ENCODE data around the gene AP1B1. TPM values are rescaled to one million over a fixed set of nuclear protein-coding genes. Genes with fewer than 3 reads are reported as not detected.

Gene AP1B1
- total and polyA plus RNA-seq, 2 of the 8 experiments (the other 6 are each of a cell fraction or from before 2014, with no cell fraction given), result 64.2 to 86.8 TPM

- H2BK15ac ChIP-seq (ENCODE audit: low read length), result no peak overlapping the region
- H3K4me2 ChIP-seq (ENCODE audit: insufficient read depth in 1 of 2, low read depth in 2 of 2, low read length in 2 of 2), result no peak overlapping the region
- peak overlapping the region; percentile 68 for H4K8ac ChIP-seq (ENCODE audit: extremely low read depth, insufficient read depth, low read length)
- DNase-seq (ENCODE audit: low read depth in 1 of 2, low spot score in 2 of 2), result no peak
- no peak overlapping the region for H4K91ac ChIP-seq (replicated peaks; ENCODE audit: insufficient read length, low read length)
- FAIRE-seq, result no peak
- H3K56ac ChIP-seq (replicated peaks; ENCODE audit: insufficient read length, low read depth, low read length), result no peak overlapping the region
- no peak overlapping the region; a peak in 1 of 7 replicates for H3K9ac ChIP-seq (replicated peaks in 1 of 4; ENCODE audit: extremely low read depth in 1 of 4, low read depth in 3 of 4, low read length in 3 of 4)
- H3K4me3 ChIP-seq (ENCODE audit: extremely low read depth in 1 of 4, insufficient read depth in 2 of 4, low read depth in 3 of 4, low read length in 4 of 4), result no peak overlapping the region
- no peaks in the 10 kb centered on the region for H3K27me3 ChIP-seq (replicated peaks in 1 of 4; ENCODE audit: control insufficient read depth in 3 of 4, extremely low read depth in 1 of 4, insufficient read depth in 3 of 4, low read length in 3 of 4)
- H3K23ac ChIP-seq (ENCODE audit: insufficient read length), result no peak overlapping the region
- no peaks in the 10 kb centered on the region for H3K9me3 ChIP-seq (ENCODE audit: insufficient read depth in 2 of 2, low read depth in 1 of 2, low read length in 1 of 2)
- H3K79me2 ChIP-seq (ENCODE audit: control insufficient read depth in 1 of 2, insufficient read depth in 2 of 2, low read length in 2 of 2), result no peaks in the 10 kb centered on the region
- ChIA-PET POLR2A (ENCODE audit: partially characterized antibody) (interaction anchor here (0.9 to 1.6 kb wide), 3 partner anchors 20 to 48 kb away, joined by 3 read pairs; partner anchors contain the start of gene GAS2L1), CTCF (ENCODE audit: partially characterized antibody) (interaction anchor here (0.9 to 3.1 kb wide), 6 partner anchors 9 to 18 kb away, joined by 3 to 14 read pairs (median 4); no protein-coding TSS in a partner anchor)
- no peak overlapping the region for H3K27ac ChIP-seq (ENCODE audit: low read depth, low read length)
- H3K14ac ChIP-seq (ENCODE audit: insufficient read length), result no peak overlapping the region
- no peaks in the 10 kb centered on the region for H3K23me2 ChIP-seq (ENCODE audit: low read depth, low read length)
- H2BK20ac ChIP-seq (ENCODE audit: low read length), result no peak overlapping the region
- no peaks in the 10 kb centered on the region; a peak in 1 of 7 replicates for H3K4me1 ChIP-seq (replicated peaks in 1 of 4; ENCODE audit: control insufficient read depth in 3 of 4, insufficient read depth in 4 of 4, low read length in 3 of 4)
- no peak overlapping the region for H3K4ac ChIP-seq (replicated peaks; ENCODE audit: insufficient read length, low read depth, low read length)
- no peaks in the 10 kb centered on the region for H3K79me1 ChIP-seq (ENCODE audit: low read depth, low read length)
- H3K36me3 ChIP-seq (ENCODE audit: control insufficient read depth in 2 of 4, insufficient read depth in 4 of 4, low read length in 3 of 4), result peaks cover 4 to 11% (median 9%) of the 10 kb centered on the region in 4 experiments; a peak in 6 of 8 replicates
- no peak overlapping the region for H2AFZ ChIP-seq (ENCODE audit: low read length)
- no peak overlapping the region for H2BK5ac ChIP-seq (ENCODE audit: low read depth, low read length)
- H4K5ac ChIP-seq (ENCODE audit: insufficient read length, low read depth, low read length), result no peak overlapping the region
- no peak overlapping the region for H2AK5ac ChIP-seq (ENCODE audit: low read depth, low read length)
- WGBS, 2 experiments (ENCODE audit: extremely low coverage in 1 of 2, insufficient coverage in 1 of 2, insufficient read length in 1 of 2, insufficient replicate concordance in 2 of 2, low coverage in 1 of 2, low lambda C conversion rate in 2 of 2, missing lambda C conversion rate in 1 of 2), result 92% methylated on average over 9 of the region's 10 CpGs; no CpG with 5 or more reads in 1 of the 2 experiments
- peaks cover 3 to 5% of the 10 kb centered on the region in 2 experiments for H4K20me1 ChIP-seq (replicated peaks in 1 of 2; ENCODE audit: control insufficient read depth in 1 of 2, insufficient read depth in 2 of 2, low read length in 2 of 2)
- H3K18ac ChIP-seq (ENCODE audit: extremely low read depth, low read length), result no peak overlapping the region
- H2BK120ac ChIP-seq (replicated peaks; ENCODE audit: low read depth, low read length), result no peak overlapping the region
- no peak overlapping the region for H2BK12ac ChIP-seq (ENCODE audit: low read depth, low read length)
- no peak for TF ChIP-seq RNF2 (IDR thresholded peaks at IDR 0.05; ENCODE audit: borderline replicate concordance, low read depth, low read length, missing control alignments, poor library complexity, severe bottlenecking)
- no peak for TF ChIP-seq TAF7 (optimal IDR thresholded peaks at IDR 0.05; ENCODE audit: borderline replicate concordance, low read depth, low read length)
- TF ChIP-seq POLR2AphosphoS5 (IDR thresholded peaks at IDR 0.05; ENCODE audit: low read depth, low read length), result no peak
- TF ChIP-seq CTCF (IDR thresholded peaks at IDR 0.05; ENCODE audit: control extremely low read depth in 1 of 3, insufficient read depth in 1 of 3, low read depth in 1 of 3, low read length in 3 of 3), result no peak
- no peak for TF ChIP-seq HDAC6 (IDR thresholded peaks at IDR 0.05; ENCODE audit: low read depth, low read length)
- no peak for TF ChIP-seq GABPA (IDR thresholded peaks at IDR 0.05; ENCODE audit: borderline replicate concordance, insufficient read depth, low read length)
- no peak for TF ChIP-seq TEAD4 (IDR thresholded peaks at IDR 0.05; ENCODE audit: low read depth, low read length)
- no peak for TF ChIP-seq SP2 (IDR thresholded peaks at IDR 0.05; ENCODE audit: low read length)
- TF ChIP-seq JUND (IDR thresholded peaks at IDR 0.05; ENCODE audit: low read length), result no peak
- TF ChIP-seq RFX5 (IDR thresholded peaks at IDR 0.05; ENCODE audit: borderline replicate concordance, low read depth, low read length), result no peak
- no peak for TF ChIP-seq TBP (IDR thresholded peaks at IDR 0.05; ENCODE audit: low read depth, low read length)
Observed at GRCh38 chr22:29326481-29326880, 61.9 kb downstream of the AP1B1 start.

Measured in H1 (cell line).